HG02642 (cell line): ENCODE results near the gene SLC6A11.

Source experiments
- ATAC-seq: cut with Tn5 transposase; IDR thresholded peaks from one replicate; pipeline ENCODE4 v1.9.1; 2021; ENCODE audit warnings: mild to moderate bottlenecking; ENCODE audit not compliant: unreplicated experiment, poor library complexity

Gene SLC6A11

DNA sequence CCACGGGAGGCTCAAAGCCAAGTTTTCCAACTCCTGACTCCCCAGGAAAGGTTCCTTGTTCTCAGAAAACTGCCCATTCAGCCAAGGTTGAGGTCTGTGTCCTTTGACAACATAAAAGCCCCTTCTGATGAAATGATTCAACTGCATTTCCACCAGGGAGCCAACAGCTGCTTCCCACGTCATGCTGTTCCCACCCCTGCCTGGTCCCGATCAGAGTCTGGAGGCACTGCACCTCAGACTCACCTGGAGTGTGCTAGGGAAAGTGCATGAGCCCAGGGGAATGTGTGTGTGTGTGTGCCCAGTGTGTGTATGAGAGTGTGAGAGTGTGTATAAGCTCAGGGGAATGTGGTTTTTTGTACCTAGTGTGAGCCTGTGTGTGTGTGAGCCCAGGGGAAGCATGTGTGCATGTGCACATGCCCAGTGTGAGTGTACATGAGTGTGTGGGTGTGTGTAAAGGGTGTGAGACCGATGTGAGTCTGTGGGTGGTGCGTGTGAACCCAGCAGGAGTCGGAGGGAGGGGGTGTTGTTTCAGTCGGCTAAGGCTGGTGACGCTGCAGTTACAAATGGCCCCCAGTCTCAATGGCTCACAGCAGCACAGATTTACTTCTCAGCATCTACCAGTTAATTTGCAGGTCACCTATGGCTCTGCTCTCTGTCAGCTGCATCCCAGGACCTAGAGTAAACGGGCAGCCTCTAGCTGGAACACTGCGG lies 156.2 kb downstream of the SLC6A11 start:
- no peak for ATAC-seq

DNA sequence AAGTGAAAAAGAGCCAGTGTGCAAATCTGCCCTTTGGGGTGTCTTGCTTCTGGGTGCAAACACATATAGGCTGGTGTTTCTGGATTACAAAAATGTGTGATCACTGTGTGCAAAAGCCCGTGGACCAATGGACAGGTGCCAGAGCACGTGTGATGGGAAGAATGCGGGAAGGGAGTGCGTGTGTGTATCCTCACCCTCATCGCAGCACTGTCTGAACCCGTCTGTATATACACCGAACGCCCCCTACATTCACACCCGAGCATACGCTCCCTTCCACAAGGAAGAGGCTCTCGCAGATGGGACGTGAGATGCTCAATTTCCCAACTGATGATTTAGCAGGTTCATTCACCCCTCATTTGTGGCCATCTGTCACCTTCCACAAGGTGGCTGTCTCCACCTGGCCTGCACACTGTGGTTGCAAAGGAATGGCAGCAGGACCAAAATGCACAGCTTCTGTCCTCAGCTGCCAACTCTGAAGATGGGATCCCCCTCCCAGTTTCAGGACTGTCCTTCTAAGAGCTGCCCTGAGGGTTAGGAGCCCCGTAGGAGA lies 157.1 kb downstream of the SLC6A11 start:
- ATAC-seq, result no peak

DNA sequence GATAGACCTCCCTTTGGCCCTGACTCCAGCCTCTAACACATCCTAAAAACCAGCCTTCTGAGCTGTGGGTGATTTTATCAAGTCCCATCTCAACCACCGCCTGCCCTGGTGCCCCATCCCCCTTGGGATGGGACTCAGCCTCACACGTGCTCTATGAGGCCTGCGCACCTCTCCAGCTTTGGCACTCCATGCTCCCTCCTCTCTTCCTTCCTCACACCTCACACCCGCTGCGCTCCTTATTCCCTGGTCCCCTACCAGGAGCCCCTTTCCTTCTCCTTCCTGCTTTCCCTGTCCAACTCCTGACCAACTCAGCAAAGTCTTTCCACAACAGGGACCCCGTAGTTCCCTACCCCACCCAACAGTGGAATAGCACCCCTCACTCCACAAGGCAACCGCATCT lies 158.1 kb downstream of the SLC6A11 start:
- no peak for ATAC-seq

DNA sequence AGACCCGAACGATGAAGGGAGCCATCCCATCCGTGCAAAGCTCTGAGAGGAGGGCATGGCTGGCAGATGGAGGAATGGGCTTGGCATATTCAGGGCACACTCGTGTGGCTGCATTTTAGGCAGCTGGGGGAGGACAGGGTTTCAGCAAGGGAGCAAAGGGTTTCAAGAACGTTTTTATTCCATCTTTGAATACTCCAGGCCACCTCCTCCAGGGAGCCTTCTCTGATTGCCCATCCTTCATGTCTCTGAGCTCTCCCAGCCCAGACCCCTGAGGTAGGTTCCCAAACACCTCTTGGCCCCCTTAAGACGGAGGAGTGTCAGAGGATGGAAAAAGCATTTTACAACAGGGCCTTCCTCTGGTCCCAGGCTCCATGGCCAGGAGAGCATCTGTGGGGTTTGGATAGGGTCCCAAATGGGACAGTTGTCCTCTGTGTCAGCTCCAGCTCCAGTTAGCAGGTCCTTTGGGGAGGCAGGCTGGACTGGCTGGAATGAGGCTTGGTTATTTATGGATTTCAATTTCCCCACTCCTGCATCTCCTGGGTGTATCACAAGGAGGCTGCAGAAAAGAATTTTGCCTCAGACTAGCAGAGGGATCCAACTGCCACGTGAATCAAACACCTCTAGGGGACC lies 158.8 kb downstream of the SLC6A11 start:
- no peak for ATAC-seq

DNA sequence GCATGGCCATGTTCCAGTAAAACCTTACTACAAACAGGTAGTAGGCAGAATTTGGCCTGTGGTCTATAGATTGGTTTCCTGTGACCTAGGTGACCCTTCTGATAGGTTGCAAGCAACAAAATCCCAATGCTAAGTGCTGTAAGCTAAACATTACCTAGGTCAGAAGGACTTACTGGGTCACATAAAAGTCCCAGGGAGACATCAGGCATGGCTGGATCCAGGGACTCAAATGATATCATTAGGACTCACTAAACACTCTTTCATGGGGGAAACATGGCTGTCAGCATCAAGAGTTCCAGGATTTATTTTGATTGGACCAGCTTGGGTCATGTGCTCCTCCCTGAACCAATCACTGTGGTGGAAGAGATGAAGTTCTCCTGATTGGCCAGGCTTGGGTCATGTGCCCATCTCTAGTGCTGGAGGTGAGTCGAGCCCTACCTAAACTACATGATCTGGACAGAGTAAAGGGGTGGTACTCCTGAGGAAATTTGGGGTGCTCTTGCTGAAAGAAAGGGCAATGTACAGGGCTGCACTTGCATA lies 159.7 kb downstream of the SLC6A11 start:
- ATAC-seq, result no peak

DNA sequence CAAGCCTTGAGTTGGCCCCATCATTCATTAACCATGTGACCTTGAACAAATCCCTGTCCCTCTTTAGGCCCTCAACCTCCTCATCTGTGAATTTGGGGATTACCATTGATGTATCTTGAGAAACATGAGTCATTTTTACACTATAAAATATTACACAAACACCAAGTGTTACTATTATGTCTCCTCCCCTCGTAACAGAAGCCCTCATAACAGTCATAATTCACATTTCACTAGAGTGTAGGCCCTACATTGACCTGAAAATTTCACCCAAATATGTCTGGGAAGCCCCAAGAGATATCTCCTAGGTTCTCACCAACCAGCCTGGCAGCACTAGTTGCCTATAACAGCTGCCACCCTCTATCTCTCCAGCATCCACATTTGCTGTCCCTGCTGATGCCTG lies 160.7 kb downstream of the SLC6A11 start:
- no peak for ATAC-seq

DNA sequence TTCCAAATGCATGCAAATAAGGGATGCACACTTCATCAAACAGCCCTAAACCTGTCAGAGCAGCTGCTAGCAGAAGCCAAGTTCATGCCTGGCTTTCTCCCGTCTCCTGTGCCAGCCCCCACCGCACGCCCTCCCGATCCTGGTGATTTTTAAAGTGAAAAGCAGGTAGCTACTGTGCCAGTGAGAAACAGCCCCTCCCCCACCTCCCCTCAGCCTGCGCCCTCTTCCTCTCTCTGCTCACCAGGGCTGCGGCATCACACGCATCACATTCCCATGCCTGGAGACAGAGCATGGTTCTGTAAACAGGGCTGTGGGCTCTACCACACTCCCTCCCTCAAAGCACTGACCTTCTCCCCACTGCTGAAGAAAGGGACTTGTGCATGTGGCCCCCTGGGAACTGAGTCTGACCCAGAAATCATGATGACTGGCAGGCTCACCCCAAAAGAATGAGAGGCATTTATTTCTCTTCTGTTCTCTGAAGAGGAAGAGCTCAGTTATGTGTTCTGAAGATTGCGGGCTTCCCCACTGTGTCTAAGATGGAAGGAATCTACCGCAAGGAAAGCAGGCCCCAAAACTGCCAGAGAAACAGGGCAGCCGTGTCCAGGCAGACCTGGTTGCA lies 162.0 kb downstream of the SLC6A11 start:
- ATAC-seq, result no peak

DNA sequence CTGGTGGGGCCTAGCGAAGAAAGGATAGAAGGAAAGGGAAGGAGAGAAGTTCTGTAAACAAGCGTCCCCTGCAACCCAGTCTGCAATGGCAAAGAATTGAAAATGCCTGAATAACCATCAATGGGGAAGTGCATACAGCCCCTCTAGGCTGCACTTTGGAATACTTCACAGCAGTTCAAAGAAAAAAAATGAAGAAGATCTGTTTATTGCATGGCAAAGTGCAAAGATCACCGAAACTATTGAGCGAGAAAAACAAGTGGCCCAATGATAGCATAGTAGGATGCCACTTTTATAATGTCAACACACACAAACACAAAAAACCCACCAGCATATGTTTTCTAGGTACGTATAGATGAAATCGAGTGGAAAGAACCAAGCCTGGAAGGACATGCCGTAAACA lies 162.9 kb downstream of the SLC6A11 start:
- no peak for ATAC-seq

DNA sequence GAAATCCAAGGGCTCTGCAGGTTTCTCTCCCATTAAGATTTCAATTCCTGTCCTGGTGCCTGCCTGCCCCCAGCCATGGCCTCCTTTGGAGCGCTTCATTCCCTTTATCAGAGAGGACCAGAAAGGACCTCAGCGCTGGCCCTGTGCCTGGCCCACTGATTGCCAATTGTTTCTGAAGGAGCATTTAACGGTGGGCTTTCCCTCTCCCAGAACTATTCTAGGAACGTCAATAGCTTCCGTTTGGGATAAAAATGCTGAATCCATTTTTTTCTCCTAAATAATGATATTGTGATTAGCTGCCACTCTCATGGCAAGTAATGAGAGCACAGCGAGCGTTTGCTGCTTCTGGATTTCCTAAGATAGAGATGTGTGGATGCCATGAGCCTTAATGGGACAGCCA lies 164.3 kb downstream of the SLC6A11 start:
- ATAC-seq, result no peak

DNA sequence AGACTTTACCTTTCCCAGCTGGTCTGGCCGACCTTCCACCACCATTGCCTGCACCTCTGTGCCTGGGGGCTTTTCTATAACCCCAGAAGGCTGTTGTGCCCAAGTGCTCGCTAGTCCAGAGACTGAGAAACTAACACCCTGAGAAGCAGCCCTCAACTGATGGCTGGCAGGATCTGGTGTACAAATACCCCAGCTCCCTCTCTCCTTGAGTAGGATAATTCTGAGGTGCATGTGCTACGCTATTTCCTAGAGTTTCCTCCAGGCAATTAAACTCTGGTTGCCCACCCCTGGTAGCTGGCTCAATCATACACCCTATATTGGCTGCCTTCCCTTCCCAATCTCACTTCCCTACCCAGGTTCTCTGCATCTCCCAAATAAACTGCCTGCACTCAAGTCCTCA lies 165.0 kb downstream of the SLC6A11 start:
- no peak for ATAC-seq

DNA sequence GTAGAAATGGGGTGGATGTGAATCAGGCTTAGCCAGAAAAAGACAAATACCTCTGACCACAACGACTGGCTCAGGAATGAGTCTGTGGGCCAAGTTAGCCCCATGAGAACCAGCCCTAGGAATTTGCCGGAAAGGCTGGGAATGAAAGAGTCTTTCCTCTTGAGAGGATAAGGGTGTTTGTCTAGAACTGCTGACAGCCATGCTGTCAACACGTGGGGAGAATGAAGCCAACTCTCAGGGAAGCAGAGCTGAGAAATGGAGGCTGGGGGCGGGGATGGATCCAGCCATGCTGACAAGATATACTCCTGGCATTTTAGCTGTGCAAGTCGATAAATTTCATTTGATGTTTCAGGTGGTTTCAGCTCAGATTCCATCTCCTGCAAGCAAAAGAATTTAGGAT lies 165.9 kb downstream of the SLC6A11 start:
- no peak for ATAC-seq

DNA sequence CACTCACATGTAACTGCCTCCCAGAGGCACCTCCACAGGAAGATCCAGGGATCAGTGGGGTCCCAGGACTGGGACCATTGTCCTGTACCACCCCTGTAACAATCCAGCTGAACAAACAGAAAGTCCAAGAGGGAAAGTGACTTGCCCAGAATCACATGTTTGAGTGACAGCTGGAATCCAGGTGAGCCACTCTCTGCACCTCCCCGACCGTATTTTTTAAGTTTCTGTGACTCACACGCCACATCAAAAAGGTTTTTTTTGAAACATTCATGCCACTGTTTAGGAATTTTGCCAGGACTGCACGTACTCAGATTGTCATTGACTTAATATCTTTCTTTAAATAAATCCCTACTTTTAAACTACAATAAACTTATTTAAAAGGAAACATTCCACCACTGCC lies 166.8 kb downstream of the SLC6A11 start:
- no peak for ATAC-seq

DNA sequence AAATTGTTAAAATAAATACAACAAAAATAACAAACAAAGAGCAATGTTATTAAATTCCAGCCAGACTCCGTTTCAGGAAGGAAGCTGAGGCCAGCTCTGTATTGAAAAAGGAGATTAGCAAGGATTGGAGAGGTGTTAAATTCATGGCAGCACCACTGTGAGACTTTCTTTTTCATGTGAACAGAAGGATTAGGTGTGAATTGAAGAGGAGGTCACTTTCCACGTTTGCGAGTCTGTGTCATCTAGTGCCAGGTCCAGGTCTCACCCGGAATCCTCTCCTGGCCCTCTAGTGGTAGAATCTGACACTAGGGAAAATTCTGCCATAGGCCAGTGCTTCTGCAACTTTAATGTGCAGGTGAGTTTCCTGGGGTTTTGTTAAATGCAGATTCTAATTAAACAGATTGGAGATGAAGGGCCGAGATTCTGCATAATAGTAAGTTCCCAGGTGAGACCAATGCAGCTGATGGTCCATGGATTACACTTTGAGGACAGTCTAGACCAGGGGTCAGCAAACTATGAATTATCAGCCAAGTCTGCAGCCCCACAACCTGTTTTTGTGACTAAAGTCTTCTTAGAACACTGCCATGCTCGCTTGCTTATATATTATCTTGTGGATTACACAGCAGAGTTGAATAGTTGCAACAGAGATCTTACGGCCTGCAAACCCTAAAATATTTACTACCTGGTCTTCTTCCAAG lies 167.3 kb downstream of the SLC6A11 start:
- no peak for ATAC-seq

DNA sequence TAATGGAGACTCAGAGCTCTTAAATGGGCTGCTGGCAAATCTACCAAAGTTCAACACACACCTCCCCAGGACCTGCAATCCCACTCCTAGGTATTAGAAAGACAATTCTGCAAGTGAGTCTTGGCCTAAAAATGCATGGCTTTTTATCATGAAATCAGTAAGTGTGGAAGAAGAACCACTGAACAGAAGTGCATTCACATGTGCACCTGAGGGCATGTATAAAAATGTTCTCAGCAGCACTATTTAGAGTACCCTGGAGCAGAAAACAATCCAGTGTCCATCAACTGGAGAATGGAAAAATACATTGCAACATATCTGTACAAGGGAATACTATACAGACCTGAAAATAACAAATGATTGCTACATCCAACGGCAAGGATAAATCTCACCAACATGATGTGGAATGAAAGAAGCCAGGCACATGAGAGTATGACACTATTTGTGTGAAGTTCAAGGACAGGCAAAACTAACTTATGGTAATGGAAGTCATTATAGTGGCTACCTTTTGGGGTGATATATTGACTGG lies 168.4 kb downstream of the SLC6A11 start:
- no peak for ATAC-seq

DNA sequence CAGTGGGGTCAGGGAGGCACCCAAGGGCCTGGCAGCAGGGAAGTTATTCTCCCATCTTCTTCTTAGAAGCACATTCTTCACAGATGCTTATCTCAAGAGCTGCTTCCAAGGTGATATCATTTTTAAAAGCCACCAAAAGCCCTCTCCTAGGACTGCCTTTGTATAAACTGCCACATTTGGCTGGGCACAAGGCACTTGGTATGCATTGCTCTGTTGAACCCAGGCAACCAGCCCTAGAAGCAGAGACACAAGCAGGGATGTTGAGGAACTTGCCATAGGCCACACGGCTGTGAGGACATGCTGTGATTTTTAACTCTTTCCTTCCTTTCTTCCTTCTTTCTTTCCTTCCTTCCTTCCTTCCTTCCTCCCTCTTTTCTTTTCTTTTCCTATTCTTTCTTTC lies 169.2 kb downstream of the SLC6A11 start:
- ATAC-seq, result no peak

DNA sequence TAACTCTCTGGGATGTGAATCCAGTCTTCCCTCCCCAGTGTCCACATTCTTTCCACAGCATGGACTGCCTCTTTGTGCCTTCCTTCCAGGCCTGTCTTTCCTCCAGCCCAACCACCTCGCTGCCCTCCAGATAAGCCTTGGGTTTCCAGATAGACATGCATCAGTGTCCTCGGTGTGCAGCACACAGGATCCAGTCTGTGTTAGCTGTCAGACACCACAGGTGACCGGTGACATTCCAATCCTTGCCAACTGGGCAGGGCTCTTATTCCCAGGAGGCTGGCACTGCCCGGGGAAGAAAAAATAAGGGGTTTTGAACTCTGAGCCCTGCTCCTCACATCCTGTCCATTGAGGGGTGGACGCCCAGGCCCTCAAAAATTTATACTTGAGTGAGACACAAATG lies 170.6 kb downstream of the SLC6A11 start:
- ATAC-seq, result no peak

DNA sequence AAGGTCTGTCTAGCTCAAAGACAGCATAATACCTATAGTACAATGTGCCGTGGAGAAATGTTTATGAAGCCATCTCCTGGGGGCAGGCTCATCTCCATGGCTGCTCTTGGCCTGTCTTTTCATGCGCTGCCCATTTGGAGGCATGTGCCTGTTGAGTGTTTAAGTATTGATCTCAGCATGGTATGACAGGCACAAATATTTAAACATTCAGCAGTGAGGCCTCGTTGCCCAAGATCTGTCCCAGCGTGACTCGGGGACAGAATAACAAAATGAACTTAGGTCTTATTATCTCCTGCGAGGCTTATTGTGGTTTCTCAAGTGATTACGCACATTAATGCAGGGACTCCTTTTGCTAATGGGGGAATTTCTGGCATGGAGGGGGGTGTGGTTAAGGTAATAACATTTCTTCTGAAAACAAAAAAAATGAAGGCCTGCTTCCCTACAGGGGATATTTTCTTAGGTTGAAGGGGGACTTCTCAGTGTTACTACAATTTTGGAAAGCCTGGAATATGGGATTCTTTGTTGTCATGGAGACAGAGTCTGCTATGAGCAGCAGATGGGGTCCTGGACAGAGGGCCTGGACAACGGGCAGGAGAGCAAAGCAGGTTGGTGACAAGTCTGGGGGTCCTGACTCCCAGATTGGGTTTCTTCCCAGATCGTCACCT lies 172.1 kb downstream of the SLC6A11 start:
- no peak for ATAC-seq

DNA sequence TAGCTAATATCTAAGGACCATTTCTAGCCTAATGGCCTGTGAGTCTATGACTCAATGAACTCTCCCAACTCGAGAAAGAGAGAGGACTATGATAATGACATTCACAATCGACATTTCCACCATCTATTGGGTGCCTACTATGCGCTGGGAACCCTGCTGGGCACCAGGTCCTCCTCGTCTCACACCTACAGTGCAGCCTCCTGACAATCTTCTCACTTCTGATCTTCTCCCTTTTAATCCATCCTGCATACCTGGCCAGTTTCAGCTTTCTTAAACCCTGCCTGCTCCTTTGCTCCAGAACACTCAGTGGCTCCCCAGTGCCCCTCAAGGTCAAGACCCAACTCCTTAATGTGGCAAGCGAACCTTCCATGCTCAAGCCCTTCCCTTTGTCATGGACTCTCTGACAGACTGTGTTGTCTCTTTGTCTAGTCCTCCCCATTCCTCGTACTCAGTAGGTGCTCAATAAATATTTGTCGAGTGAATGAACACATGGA lies 173.0 kb downstream of the SLC6A11 start:
- ATAC-seq, result no peak
